WTC11 (cell line): ENCODE results near the gene RHOV. TPM values are rescaled to one million over a fixed set of nuclear protein-coding genes. Genes with fewer than 3 reads are reported as not detected.
A peak's percentile ranks its signal among the peaks of the same experiment; 100 is the strongest.

ENCODE experiments used
- ATAC-seq: fragments of 200-7000 bp; cut with Tn5 transposase; 2 replicates; pipeline ENCODE4 v1.10.0; 2021; ENCODE audit warnings: mild to moderate bottlenecking, moderate library complexity
- CTCF ChIA-PET: fragments of 300-600 bp; sonication (Branson Sonifier 250); formaldehyde crosslinking; loops from one replicate; lab custom pipeline; 2021; ENCODE audit warnings: antibody characterized with exemption; lab: Charles Lee
- POLR2A ChIA-PET: fragments of 350-600 bp; sonication (Branson Sonifier 250); formaldehyde crosslinking; loops from one replicate; lab custom pipeline; 2021; ENCODE audit warnings: antibody characterized with exemption; lab: Charles Lee
- DNase-seq: peaks from one replicate; pipeline ENCODE4 v3.0.0; 2021; ENCODE audit warnings: low spot score
- H3K27ac Mint-ChIP-seq: 2 replicates; pipeline ENCODE4 v1.8.0; 2021; ENCODE audit warnings: mixed read lengths
- H3K27me3 Mint-ChIP-seq: 2 replicates; pipeline ENCODE4 v1.8.0; 2021; ENCODE audit warnings: low read depth, mild to moderate bottlenecking, moderate library complexity, mixed read lengths
- H3K36me3 Mint-ChIP-seq: 2 replicates; pipeline ENCODE4 v1.8.0; 2021; ENCODE audit warnings: mixed read lengths
- H3K4me1 Mint-ChIP-seq: 2 replicates; pipeline ENCODE4 v1.8.0; 2022; ENCODE audit warnings: mixed read lengths
- H3K4me3 Mint-ChIP-seq: 2 replicates; pipeline ENCODE4 v1.8.0; 2021; ENCODE audit warnings: mild to moderate bottlenecking, moderate library complexity, mixed read lengths
- H3K9me3 Mint-ChIP-seq: 2 replicates; pipeline ENCODE4 v1.8.0; 2021; ENCODE audit warnings: mixed read lengths
- CDX4 ChIP-seq: fragments of 250-450 bp; sonication (Bioruptor Pico); IDR thresholded peaks from 2 replicates; pipeline ENCODE4 v1.9.0; 2021; ENCODE audit warnings: moderate library complexity, mild to moderate bottlenecking, inconsistent platforms, borderline replicate concordance
- CTCF ChIP-seq: fragments of 200-600 bp; IDR thresholded peaks from 2 replicates; pipeline ENCODE4 v1.8.0; 2022; ENCODE audit warnings: antibody characterized with exemption
- E2F1 ChIP-seq: sonication (generic); formaldehyde crosslinking; IDR thresholded peaks from 2 replicates; pipeline ENCODE4 v1.8.0; 2022; ENCODE audit warnings: mild to moderate bottlenecking, missing genetic modification reagents
- ELF4 ChIP-seq: sonication (generic); formaldehyde crosslinking; IDR thresholded peaks from 2 replicates; pipeline ENCODE4 v1.8.1; 2022; ENCODE audit warnings: low read depth, mild to moderate bottlenecking, moderate library complexity, missing genetic modification reagents
- ETV6 ChIP-seq: sonication (generic); formaldehyde crosslinking; IDR thresholded peaks from 2 replicates; pipeline ENCODE4 v1.8.1; 2022; ENCODE audit warnings: mild to moderate bottlenecking, missing genetic modification reagents
- FOXK1 ChIP-seq: sonication (generic); formaldehyde crosslinking; IDR thresholded peaks from 2 replicates; pipeline ENCODE4 v1.8.0; 2022; ENCODE audit warnings: mild to moderate bottlenecking, moderate library complexity, missing genetic modification reagents
- IRF1 ChIP-seq: sonication (generic); formaldehyde crosslinking; IDR thresholded peaks from 2 replicates; pipeline ENCODE4 v1.8.0; 2023; ENCODE audit warnings: missing genetic modification reagents
- MYBL2 ChIP-seq: sonication (generic); formaldehyde crosslinking; IDR thresholded peaks from 2 replicates; pipeline ENCODE4 v1.8.1; 2023; ENCODE audit warnings: mild to moderate bottlenecking, moderate library complexity, missing genetic modification reagents
- PREB ChIP-seq: sonication (generic); formaldehyde crosslinking; IDR thresholded peaks from 2 replicates; pipeline ENCODE4 v1.8.1; 2022; ENCODE audit warnings: mild to moderate bottlenecking, missing genetic modification reagents, moderate library complexity, borderline replicate concordance
- RELA ChIP-seq: sonication (generic); formaldehyde crosslinking; IDR thresholded peaks from 2 replicates; pipeline ENCODE4 v1.8.1; 2022; ENCODE audit warnings: missing genetic modification reagents, mild to moderate bottlenecking, borderline replicate concordance
- RORB ChIP-seq: fragments of 250-450 bp; sonication (Bioruptor Pico); IDR thresholded peaks from 2 replicates; pipeline ENCODE4 v1.9.0; 2021; ENCODE audit warnings: mild to moderate bottlenecking
- SMAD4 ChIP-seq: sonication (generic); formaldehyde crosslinking; IDR thresholded peaks from 2 replicates; pipeline ENCODE4 v1.8.0; 2022; ENCODE audit warnings: mild to moderate bottlenecking, missing genetic modification reagents
- SOX15 ChIP-seq: fragments of 250-450 bp; sonication (Bioruptor Pico); IDR thresholded peaks from 2 replicates; pipeline ENCODE4 v1.9.0; 2021; ENCODE audit warnings: mild to moderate bottlenecking
- TEAD1 ChIP-seq: sonication (generic); formaldehyde crosslinking; IDR thresholded peaks from 2 replicates; pipeline ENCODE4 v1.8.0; 2022; ENCODE audit warnings: mild to moderate bottlenecking, missing genetic modification reagents
- ZBTB43 ChIP-seq: sonication (generic); formaldehyde crosslinking; IDR thresholded peaks from 2 replicates; pipeline ENCODE4 v1.8.1; 2023; ENCODE audit warnings: mild to moderate bottlenecking, missing genetic modification reagents
- ZNF263 ChIP-seq: sonication (generic); formaldehyde crosslinking; IDR thresholded peaks from 2 replicates; pipeline ENCODE4 v1.8.1; 2022; ENCODE audit warnings: low read depth, mild to moderate bottlenecking, moderate library complexity, missing genetic modification reagents
- ZNF416 ChIP-seq: fragments of 250-450 bp; sonication (Bioruptor Pico); IDR thresholded peaks from 2 replicates; pipeline ENCODE4 v1.9.0; 2021; ENCODE audit warnings: mild to moderate bottlenecking, inconsistent platforms
- total RNA-seq: library from RNA; stranded (reverse); gene quantifications from 3 replicates; pipeline ENCODE4 v1.2.3, GENCODE V29; 2021

RHOV gene
- total RNA-seq, 1 experiment from 2014 or later: 5.0 TPM

- no peak for DNase-seq
- CTCF ChIA-PET: interaction anchor here (0.5 to 7.8 kb wide), 15 partner anchors 8 to 324 kb away, joined by 3 to 101 read pairs (median 11); partner anchors contain the start of genes CHP1, DLL4 and VPS18
- POLR2A ChIA-PET: interaction anchor here (0.5 to 2.7 kb wide), 5 partner anchors 21 to 232 kb away, joined by 4 to 7 read pairs (median 4); no protein-coding TSS in a partner anchor
- Mint-ChIP-seq H3K4me1 (peaks cover 18% of the 10 kb centered on the region), H3K27ac (no peak overlapping the region), H3K9me3 (no peaks in the 10 kb centered on the region), H3K36me3 (peaks cover 10% of the 10 kb centered on the region), H3K27me3 (no peaks in the 10 kb centered on the region), H3K4me3 (peak overlapping the region; percentile 62)
- no peak for ATAC-seq
- TF ChIP-seq MYBL2 (no peak), RELA (no peak), TEAD1 (no peak), RORB (CRISPR knock-in tag) (no peak), SMAD4 (CRISPR knock-in tag) (no peak), FOXK1 (CRISPR knock-in tag) (no peak), ETV6 (CRISPR knock-in tag) (peak; percentile 93), ZNF416 (no peak), ZBTB43 (CRISPR knock-in tag) (no peak), SOX15 (CRISPR knock-in tag) (no peak), IRF1 (CRISPR knock-in tag) (no peak), CTCF (no peak), CDX4 (no peak), PREB (CRISPR knock-in tag) (0 out of 2 replicates have a peak, but pooled peaks have one; percentile 15), ELF4 (CRISPR knock-in tag) (no peak), E2F1 (CRISPR knock-in tag) (no peak), ZNF263 (CRISPR knock-in tag) (no peak)
Observed at GRCh38 chr15:40906991-40907802, 33.2 kb upstream of the RHOV start.
